KG1 (cell line): ENCODE measurements around the gene DUXB.

ENCODE experiments used
- DNase-seq: peaks from one replicate; lab custom pipeline; 2025; lab: John Stamatoyannopoulos, UW

DUXB gene, protein sequence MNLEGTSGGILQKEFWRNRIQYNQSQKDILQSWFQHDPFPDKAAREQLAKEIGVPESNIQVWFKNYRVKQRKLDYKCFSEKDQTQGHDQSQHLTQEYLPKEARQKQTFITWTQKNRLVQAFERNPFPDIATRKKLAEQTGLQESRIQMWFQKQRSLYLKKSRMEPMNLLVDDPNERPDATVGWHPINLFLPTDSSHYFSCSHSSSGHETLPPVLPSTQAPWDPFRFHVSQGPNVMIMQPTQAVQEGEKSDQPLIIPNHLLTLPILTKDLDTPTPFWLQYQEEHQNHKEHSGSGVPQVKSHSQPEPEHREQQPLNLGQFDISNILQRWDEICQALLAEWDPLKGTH

DNA sequence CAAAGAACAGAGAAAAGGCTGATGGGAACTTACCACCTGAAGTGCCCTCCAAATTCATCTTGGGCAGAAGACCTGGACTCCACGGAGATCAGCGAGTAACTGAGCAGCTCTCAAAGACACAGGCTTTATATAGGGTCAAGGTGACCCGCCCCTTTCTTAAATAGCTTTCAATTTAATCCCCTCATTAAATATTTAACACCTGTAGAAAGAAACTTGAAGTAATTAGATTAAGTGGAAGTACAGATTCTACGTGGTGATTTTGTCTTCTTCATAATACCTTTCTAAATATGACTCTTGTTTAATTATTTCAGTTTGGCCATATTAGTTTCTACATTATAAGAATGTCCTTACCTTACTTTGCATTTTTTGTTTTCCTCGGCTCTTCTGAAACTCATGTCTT is at the start of gene DUXB:
DUXB (minus strand) TSS at position 101 of the 400 bp plus-strand sequence; CDS start at position 58, 43 bp downstream.
- DNase-seq, result no peak

DNA sequence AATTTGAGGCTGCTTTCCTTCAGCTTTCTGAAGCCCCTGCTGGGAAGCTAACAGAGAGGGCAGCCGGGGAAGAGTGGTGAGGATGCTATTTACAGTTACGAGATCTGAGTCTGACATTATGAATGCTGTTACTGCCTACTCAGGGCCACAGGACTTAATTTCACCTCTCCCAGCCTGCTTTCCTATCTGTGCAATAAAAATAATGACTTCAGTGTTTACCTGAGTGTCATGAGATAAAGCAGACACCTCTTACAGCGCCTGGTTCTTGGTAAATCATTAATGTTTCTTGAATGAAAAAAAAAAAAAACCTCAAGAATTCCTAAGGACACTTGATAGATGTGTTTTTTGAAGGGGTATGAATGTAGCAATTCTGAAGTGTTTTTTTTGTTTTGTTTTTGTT is 49.3 kb upstream of the DUXB start:
- DNase-seq, result no peak

GRCh38 chr16:75746359-75746758 is 45.1 kb upstream of the DUXB start:
- DNase-seq, result no peak

DNA sequence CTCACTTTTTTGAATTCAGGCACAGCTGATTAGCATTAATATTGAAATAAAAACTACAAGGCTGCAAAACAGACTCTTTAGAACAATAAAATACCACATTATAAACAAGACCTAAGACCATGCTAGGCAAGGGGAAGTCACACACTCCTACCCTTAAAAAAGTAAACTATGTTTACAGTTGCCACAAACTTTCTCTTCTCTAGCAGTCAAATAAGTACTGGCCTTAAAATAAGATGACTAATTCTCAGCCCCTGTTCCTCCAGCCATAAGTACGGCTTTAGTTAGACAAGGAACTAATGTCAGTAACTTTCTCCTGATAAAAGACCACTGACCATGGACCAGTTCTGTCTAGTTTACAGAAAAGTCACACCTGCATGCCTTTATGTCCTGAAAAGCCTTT is 44.6 kb upstream of the DUXB start:
- no peak for DNase-seq

- DNase-seq, result no peak
Observed at GRCh38 chr16:75745242-75745641, 44.0 kb upstream of the DUXB start.

DNA sequence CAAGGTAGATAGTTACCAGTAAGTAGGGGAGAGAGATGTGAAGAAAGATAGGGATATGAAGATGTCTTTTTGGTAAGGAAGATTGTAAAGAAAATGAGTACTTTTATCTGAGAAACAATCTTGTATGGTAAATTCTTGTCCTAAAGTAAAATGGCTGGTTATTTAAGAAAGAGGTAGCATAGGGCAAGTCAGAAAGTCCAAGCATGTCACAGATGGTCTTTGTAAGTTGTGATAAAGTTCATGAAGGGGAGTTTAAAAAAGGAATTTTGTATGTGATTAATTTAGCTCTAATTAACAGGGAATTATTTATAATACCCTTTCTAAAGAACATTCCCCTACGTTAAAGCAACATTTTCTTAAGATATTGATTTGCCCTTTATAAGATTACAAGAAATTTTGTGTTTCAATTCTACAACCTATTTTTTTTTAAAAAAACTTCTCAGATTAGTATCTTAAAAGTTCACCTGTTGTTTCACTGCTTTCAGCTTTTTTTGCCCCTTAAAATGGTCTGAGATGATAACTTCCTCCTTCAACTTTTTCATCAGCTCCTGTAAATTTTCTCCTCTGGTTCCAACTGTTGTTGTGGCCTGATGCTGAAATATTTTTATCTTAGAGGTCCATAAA is 41.3 kb upstream of the DUXB start:
- no peak for DNase-seq

DNA sequence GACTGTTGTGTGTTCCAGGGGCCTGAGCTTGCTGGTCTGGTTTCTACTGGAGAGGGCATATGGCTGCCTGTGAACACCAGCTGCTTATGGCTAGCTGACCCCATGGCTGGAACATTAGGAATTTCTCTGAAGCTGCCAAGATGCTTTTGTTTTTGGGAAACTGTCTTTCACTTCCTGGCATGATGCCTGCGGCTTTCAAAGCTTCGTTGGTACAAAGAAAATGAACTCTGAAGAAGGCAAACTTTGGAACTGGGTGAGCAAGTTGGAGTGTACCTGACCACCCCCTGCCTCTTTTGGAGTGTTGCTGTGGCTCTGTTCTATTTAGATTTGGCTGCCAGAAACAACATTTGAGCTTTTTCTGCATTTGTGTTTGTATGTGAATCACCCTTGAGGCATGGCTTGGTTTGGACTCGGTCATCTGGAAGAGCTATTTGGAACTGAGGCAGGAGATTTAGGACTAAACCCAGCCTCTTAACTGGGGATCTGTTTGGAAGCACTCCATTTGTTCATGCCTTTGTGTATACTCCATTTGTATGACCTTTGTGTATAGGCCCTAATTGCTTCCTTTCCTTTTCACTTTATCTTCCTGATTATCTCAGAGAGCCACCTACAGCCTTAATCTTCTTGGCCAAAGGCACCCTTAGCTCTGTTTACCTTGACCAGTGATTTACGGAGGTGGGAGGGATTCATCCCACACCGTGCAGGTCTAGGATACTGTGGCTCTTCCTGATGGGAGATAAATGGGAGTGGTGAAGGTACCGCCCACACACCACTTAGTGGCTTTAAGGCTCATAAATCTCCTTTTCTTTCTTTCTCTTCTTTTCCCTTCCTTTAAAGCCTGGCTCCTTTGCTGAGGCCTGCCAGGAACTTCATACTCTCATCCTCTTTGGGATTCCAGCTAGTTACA is 32.3 kb upstream of the DUXB start:
- DNase-seq, result no peak

DNA sequence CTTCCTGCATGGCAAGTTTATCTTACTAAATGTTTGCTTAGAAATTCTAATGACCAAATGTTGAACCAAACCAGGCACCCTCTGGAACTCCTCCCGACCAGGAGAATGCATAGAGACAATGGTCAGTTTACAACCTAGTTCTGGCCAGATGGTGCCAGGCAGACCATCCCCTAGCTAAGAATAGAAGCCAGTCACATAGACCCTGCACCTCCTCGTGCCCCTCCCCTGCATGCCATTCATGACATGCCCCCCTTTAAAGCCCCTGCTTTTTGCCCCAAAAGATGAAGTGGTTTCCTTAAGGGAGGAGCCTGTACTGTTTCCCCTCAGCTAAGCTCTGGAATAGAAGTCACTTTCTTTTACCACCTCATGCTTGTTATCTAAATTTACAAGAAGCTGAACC is 31.6 kb upstream of the DUXB start:
- DNase-seq, result no peak

GRCh38 chr16:75727221-75727620 is 26.0 kb upstream of the DUXB start:
- DNase-seq, result no peak

- DNase-seq, result no peak
Observed at GRCh38 chr16:75726390-75726789, 25.1 kb upstream of the DUXB start, which contains the start of gene CPHXL. Gene CPHXL (minus strand): TSS chr16:75726490. CDS start chr16:75726442, 48 bp downstream.

DNA sequence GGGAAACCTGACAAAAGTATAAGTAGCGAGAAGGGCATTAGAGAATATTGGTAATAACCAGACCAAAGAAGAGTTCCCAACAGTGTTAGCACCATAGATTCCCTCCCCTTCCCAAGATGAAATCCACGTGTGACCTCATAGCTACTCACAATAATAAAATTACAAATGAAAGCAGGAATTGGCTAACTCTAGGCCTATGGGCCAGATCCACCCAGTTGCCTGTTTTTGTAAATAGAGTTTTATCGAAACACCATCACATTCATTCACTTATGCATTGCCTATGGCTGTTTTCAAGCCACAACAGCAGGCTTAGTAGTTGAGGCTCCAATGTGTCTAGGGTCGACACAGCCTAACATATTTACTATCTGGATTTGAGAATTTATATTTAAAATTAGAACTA is 17.2 kb upstream of the DUXB start:
- no peak for DNase-seq

- DNase-seq, result no peak
Observed at GRCh38 chr16:75714661-75715060, 13.4 kb upstream of the DUXB start.

GRCh38 chr16:75710344-75710743 is 9.1 kb upstream of the DUXB start:
- DNase-seq, result no peak

- DNase-seq, result no peak
Observed at GRCh38 chr16:75703306-75703705, 2.0 kb upstream of the DUXB start.

GRCh38 chr16:75702242-75702641 is 981 bp upstream of the DUXB start:
- no peak for DNase-seq

- DNase-seq, result no peak
Observed at GRCh38 chr16:75697571-75697970, 3.7 kb downstream of the DUXB start.

GRCh38 chr16:75695708-75696107 is 5.6 kb downstream of the DUXB start:
- no peak for DNase-seq

DNA sequence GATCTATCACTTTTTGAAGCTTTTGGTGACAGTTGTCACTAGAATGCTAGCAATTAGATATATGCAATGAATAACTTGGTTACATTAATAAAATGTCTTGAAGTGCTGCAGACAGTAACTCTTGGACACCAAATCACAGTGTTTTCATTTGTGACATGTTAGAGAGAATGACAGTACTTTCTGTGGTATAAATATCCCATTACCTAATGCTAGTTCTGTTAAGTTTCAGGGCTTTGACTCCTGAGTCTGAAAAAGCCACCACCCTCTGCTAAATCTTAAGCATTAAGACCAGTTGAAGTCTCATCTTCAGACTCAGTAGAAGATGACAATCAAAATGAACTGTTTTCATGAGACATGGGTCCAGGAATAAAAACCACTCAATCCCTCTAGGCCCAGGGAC is 13.9 kb downstream of the DUXB start:
- DNase-seq, result no peak

DNA sequence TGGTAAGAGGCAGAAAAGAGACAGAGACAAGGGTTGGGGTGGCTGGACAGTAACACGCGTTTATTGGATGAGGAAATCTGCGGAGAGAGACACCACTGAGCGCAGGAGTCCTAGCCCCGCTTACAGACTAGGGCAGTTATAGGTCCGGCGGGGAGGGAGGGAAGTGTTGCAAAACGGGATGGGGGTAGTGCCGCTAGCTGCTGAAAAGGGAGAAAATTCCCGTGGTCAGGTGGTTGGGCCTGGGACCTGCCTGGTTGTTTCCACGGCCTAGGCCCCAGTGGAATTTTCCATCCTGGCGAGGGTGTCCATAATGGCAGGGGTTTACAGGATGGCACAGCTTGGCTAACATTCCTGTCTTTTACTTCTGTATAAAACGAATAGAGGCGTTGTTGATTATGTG is 19.0 kb downstream of the DUXB start:
- DNase-seq, result no peak

DNA sequence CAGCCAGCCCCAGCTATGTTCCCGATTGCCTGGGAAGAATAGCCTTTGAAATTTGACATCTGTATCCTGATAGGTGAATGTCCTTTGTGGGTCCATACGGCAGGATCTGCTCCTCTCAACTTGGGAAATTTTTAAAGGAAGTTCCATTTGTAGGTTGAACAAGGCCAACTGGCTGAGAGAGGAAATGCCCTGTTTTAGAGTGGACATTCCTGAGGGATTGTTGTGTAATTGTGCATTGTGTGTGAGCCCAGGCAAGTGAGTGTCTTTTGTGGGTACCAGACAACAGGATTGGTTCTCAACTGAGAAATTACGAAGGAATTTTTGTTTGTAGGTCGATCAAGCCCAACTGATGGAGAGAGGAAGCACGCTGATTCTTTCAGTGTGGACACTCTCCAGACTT is 21.9 kb downstream of the DUXB start:
- DNase-seq, result no peak

DNA sequence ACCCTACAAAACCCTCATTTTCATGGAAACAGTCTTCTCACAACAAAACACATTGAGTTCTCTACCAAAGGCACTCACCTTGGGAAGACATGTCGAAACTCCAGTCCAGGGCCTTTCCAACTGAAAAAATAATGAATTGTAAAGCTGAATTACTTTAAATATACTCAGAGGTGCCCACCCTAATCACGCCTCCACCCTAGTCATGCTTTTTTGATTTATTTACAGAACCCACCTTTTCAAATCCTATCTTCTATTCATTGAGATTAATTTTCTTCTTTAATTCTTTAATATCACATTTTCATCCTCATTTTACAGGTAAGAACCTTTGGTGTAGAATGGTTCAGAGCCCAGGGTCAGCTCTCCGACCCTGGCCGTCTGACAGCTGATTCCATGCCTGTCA is 24.4 kb downstream of the DUXB start, which contains the start of gene CPHXL2:
CPHXL2 (minus strand) TSS at position 101 of the 400 bp plus-strand sequence; CDS start at position 91, 10 bp downstream.
- DNase-seq, result no peak

- no peak for DNase-seq
Observed at GRCh38 chr16:75667503-75667902, 33.8 kb downstream of the DUXB start.
